Fibroblast of the aortic adventitia (primary cell): ENCODE results near the gene TM4SF18. TPM values are rescaled to one million over a fixed set of nuclear protein-coding genes. Genes with fewer than 3 reads are reported as not detected.

Experiments
- DNase-seq: peaks from one replicate; pipeline ENCODE4 v3.0.0-alpha.2; 2010; ENCODE audit warnings: low read depth
- H3K4me3 ChIP-seq: 2 replicates; pipeline ENCODE4 v1.5.1; 2011; ENCODE audit warnings: low read depth, mild to moderate bottlenecking, control low read depth, low read length, moderate library complexity
- total RNA-seq: library from RNA; depleted of rRNA; stranded (reverse); fragments of >200 nt; gene quantifications from 2 replicates; pipeline ENCODE4 v1.2.3, GENCODE V29; 2012; ENCODE audit warnings: low replicate concordance
- TF ChIP-seq, protein P1 (sequence below): IDR thresholded peaks from 2 replicates; pipeline ENCODE4 v1.5.1; 2011; ENCODE audit warnings: mild to moderate bottlenecking, low read length, control low read depth, inconsistent platforms; ENCODE audit not compliant: insufficient read depth

TM4SF18 gene
- total RNA-seq, 1 donor, result 0.27 TPM

DNA sequence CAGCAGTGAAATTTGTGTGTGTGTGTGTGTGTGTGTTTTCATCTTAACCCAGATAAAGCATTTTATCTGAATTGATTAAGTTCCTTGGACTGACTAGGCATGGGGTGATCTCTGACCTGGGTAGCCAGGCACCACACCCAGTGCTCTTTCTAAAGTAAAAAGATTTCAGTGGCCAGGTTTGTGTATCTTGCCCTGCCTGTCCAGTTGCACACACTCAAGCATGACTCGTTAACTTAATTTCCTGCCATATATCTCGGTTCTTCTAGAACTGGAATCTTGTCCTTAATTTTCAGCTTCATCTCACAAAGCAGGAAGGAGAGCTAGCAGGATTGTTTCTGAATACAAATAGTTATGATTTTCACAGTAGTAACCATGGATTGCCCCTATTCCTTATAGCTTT, 17.0 kb downstream of the TM4SF18 start:
- no peak overlapping the region for H3K4me3 ChIP-seq
- TF ChIP-seq, protein P1, sequence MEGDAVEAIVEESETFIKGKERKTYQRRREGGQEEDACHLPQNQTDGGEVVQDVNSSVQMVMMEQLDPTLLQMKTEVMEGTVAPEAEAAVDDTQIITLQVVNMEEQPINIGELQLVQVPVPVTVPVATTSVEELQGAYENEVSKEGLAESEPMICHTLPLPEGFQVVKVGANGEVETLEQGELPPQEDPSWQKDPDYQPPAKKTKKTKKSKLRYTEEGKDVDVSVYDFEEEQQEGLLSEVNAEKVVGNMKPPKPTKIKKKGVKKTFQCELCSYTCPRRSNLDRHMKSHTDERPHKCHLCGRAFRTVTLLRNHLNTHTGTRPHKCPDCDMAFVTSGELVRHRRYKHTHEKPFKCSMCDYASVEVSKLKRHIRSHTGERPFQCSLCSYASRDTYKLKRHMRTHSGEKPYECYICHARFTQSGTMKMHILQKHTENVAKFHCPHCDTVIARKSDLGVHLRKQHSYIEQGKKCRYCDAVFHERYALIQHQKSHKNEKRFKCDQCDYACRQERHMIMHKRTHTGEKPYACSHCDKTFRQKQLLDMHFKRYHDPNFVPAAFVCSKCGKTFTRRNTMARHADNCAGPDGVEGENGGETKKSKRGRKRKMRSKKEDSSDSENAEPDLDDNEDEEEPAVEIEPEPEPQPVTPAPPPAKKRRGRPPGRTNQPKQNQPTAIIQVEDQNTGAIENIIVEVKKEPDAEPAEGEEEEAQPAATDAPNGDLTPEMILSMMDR, result no peak
- peak; percentile 27 for DNase-seq

- TF ChIP-seq, protein P1, result no peak
- DNase-seq, result peak; percentile 18
Observed at GRCh38 chr3:149315694-149316093, 17.7 kb downstream of the TM4SF18 start.

GRCh38 chr3:149314807-149315578, 18.4 kb downstream of the TM4SF18 start:
- peak; percentile 88 for DNase-seq
- H3K4me3 ChIP-seq, result no peak overlapping the region
- TF ChIP-seq, protein P1, result no peak

More at GRCh38 chr3:149315694-149316093, 17.7 kb downstream of the TM4SF18 start:
- H3K4me3 ChIP-seq, result no peak overlapping the region

- DNase-seq, result no peak
- H3K4me3 ChIP-seq, result no peak overlapping the region
- TF ChIP-seq, protein P1, result no peak
Observed at GRCh38 chr3:149313542-149313941, 19.9 kb downstream of the TM4SF18 start.

DNA sequence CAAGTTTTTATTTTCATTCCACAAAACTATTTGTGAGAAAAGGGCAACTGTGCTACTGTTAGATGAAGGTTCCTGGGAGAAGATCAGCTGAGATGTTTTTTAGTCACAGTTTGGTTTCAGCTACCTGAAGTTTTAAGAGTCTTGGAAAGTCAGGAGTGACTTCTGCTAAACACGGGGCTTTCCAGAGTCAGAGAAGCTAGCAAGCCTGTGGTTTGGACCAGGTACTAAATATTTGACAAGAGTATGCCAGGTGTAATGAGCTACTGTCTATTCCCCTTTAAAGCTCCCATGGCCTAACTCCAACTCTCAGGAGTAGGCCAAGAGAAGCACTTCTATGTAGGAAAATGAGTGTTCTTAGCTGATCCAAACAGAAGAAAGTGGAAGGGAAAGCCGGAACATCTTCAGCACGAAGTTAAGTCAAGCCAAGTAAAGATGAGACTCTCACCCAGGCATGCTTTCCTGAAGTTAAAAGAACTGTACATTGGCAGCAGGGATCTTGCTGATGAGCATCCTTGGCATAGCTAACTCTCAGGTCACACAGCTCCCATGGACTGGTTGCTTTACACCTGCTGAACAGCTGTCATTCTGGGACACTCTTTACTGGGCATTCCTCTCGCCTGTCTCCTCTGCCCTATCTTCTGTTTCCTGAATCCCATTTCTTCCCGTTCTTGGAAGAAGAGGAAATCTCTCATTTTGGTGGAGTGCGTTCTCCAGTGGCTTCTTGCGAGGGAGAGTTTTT, 22.5 kb downstream of the TM4SF18 start:
- no peak overlapping the region for H3K4me3 ChIP-seq
- TF ChIP-seq, protein P1, result no peak
- peak; percentile 16 for DNase-seq

GRCh38 chr3:149307435-149307783, 26.0 kb downstream of the TM4SF18 start:
- no peak overlapping the region for H3K4me3 ChIP-seq
- TF ChIP-seq, protein P1, result no peak
- no peak for DNase-seq
